Stimulated activated CD4-positive, alpha-beta T cell treated with anti-CD3 and anti-CD28 coated beads, Interleukin-1b, Interleukin-23, amount 100 ng/mL, for 24 hours (primary cell): Measurements from ENCODE around the gene TNFRSF9.
"Not testable (repeated sequence)": the region's sequence is repeated elsewhere in the genome, so short reads cannot be mapped to it uniquely, and the experiment has no call there.

Source experiments
- DNase-seq, 4 experiments: peaks; one replicate each; pipeline ENCODE4 v3.0.0-alpha.2; 2020; ENCODE audit warnings: low read depth in 4 of 4, low spot score in 1 of 4

Gene TNFRSF9

GRCh38 chr1:7940745-7941436 is at the start of gene TNFRSF9:
TNFRSF9 (minus strand) TSS chr1:7940839; CDS start chr1:7939994, 845 bp downstream.
- DNase-seq = peak; percentile 47 to 80 (median 62)

GRCh38 chr1:7989762-7990428 is 49.3 kb upstream of the TNFRSF9 start:
- DNase-seq = no peak

- DNase-seq = no peak
These were observed 47.9 kb upstream of the TNFRSF9 start for GRCh38 chr1:7988576-7988975.

GRCh38 chr1:7987528-7987927 is 46.9 kb upstream of the TNFRSF9 start:
- no peak for DNase-seq

GRCh38 chr1:7985851-7986612 is 45.4 kb upstream of the TNFRSF9 start:
- no peak for DNase-seq

GRCh38 chr1:7984811-7985210 is 44.2 kb upstream of the TNFRSF9 start:
- no peak for DNase-seq

GRCh38 chr1:7983086-7983778 is 42.6 kb upstream of the TNFRSF9 start:
- no peak for DNase-seq

GRCh38 chr1:7980984-7981383 is 40.3 kb upstream of the TNFRSF9 start:
- no peak for DNase-seq

- no peak for DNase-seq
These were observed 34.7 kb upstream of the TNFRSF9 start for GRCh38 chr1:7975212-7975865.

- no peak for DNase-seq
These were observed 32.4 kb upstream of the TNFRSF9 start for GRCh38 chr1:7973086-7973485.

- no peak for DNase-seq
These were observed 31.6 kb upstream of the TNFRSF9 start for GRCh38 chr1:7972285-7972684.

- DNase-seq = no peak
These were observed 30.4 kb upstream of the TNFRSF9 start for GRCh38 chr1:7971024-7971423.

GRCh38 chr1:7970246-7970645 is 29.6 kb upstream of the TNFRSF9 start:
- no peak for DNase-seq

- no peak for DNase-seq
These were observed 27.0 kb upstream of the TNFRSF9 start for GRCh38 chr1:7967651-7968050.

GRCh38 chr1:7967196-7967595 is 26.6 kb upstream of the TNFRSF9 start:
- DNase-seq = no peak

- DNase-seq = no peak
These were observed 23.8 kb upstream of the TNFRSF9 start for GRCh38 chr1:7964476-7964875.

GRCh38 chr1:7963841-7964240 is 23.2 kb upstream of the TNFRSF9 start:
- DNase-seq = not testable (repeated sequence)

GRCh38 chr1:7963378-7963730 is 22.7 kb upstream of the TNFRSF9 start:
- DNase-seq = not testable (repeated sequence)

- DNase-seq = no peak
These were observed 22.2 kb upstream of the TNFRSF9 start for GRCh38 chr1:7962636-7963377.

- DNase-seq = no peak
These were observed 21.3 kb upstream of the TNFRSF9 start for GRCh38 chr1:7962014-7962335.
